Endothelial cell of umbilical vein (primary cell): ENCODE results near the gene CRISP3. TPM values are rescaled to one million over a fixed set of nuclear protein-coding genes. Genes with fewer than 3 reads are reported as not detected.

ENCODE experiments used
- BruUV-seq: library from RNA; stranded (reverse); fragments of 400-500 nt; replicated peaks from 2 replicates; lab custom pipeline; 2021; lab: Mats Ljungman, UMichigan
- CTCF ChIA-PET: fragments of 300-600, 350-600 bp; sonication (Branson Sonifier 250); formaldehyde crosslinking; loops from one replicate; lab custom pipeline; 2021; ENCODE audit warnings: antibody characterized with exemption, inconsistent platforms; lab: Charles Lee
- POLR2A ChIA-PET: fragments of 300-600, 350-600 bp; sonication (Branson Sonifier 250); formaldehyde crosslinking; loops from one replicate; lab custom pipeline; 2021; ENCODE audit warnings: antibody characterized with exemption, inconsistent platforms; lab: Charles Lee
- DNase-seq: peaks from one replicate; pipeline ENCODE4 v3.0.0-alpha.2; 2011; ENCODE audit warnings: low read depth, low spot score
- FAIRE-seq: peaks from 2 replicates; lab custom pipeline; 2011; peaks lifted over from hg19 to GRCh38; lab: Jason Lieb, UNC
- H2AFZ ChIP-seq: 2 replicates; pipeline ENCODE4 v1.6.0; 2012; ENCODE audit warnings: low read depth, low read length, control low read depth, inconsistent platforms
- H3K27ac ChIP-seq: 2 replicates; pipeline ENCODE4 v1.5.1; 2011; ENCODE audit warnings: low read depth, mild to moderate bottlenecking, control low read depth, low read length, moderate library complexity; ENCODE audit not compliant: insufficient read depth
- H3K27me3 ChIP-seq, 2 experiments: 2 replicates each; pipeline versions ENCODE4 v1.6.0 to v1.6.1; 2011; ENCODE audit warnings: low read length in 2 of 2, mixed read lengths in 1 of 2; ENCODE audit not compliant: control insufficient read depth in 2 of 2, insufficient read depth in 2 of 2
- H3K36me3 ChIP-seq, 2 experiments: 2 replicates in 1 of 2; 3 replicates in 1 of 2; pipeline ENCODE4 v1.5.1; 2011; ENCODE audit warnings: low read length in 2 of 2, mild to moderate bottlenecking in 1 of 2, moderate library complexity in 1 of 2; ENCODE audit not compliant: control insufficient read depth in 2 of 2, insufficient read depth in 2 of 2; ENCODE audit errors: extremely low read depth in 1 of 2
- H3K4me1 ChIP-seq: 3 replicates; pipeline ENCODE4 v1.5.1; 2011; ENCODE audit warnings: mild to moderate bottlenecking, low read length; ENCODE audit not compliant: control insufficient read depth, insufficient read depth; ENCODE audit errors: extremely low read depth
- H3K4me2 ChIP-seq: 2 replicates; pipeline ENCODE4 v1.6.1; 2011; ENCODE audit warnings: low read length, control low read depth, mixed read lengths; ENCODE audit not compliant: insufficient read depth
- H3K4me3 ChIP-seq, 3 experiments: fragments of 200-600 bp in 1 of 3; sonication (generic), shearing (Covaris generic) in 1 of 3; replicated peaks in 1 of 3; 2 replicates each; pipeline ENCODE4 v1.5.1; 2011 to 2016; ENCODE audit warnings: control low read depth in 3 of 3, low read length in 3 of 3, mild to moderate bottlenecking in 2 of 3, inconsistent platforms in 1 of 3, low read depth in 1 of 3, moderate library complexity in 1 of 3; ENCODE audit not compliant: insufficient read depth in 1 of 3
- H3K79me2 ChIP-seq: 2 replicates; pipeline ENCODE4 v1.6.0; 2012; ENCODE audit warnings: low read length, inconsistent platforms; ENCODE audit not compliant: control insufficient read depth, insufficient read depth
- H3K9ac ChIP-seq: replicated peaks from 2 replicates; pipeline ENCODE3; 2011; ENCODE audit warnings: low read length, control low read depth; ENCODE audit not compliant: insufficient read depth; ENCODE audit errors: extremely low read depth
- H3K9me1 ChIP-seq: replicated peaks from 3 replicates; pipeline ENCODE4 v1.6.0; 2011; ENCODE audit warnings: mild to moderate bottlenecking, low read length; ENCODE audit not compliant: control insufficient read depth, insufficient read depth; ENCODE audit errors: extremely low read depth
- H3K9me3 ChIP-seq: replicated peaks from 2 replicates; pipeline ENCODE4 v1.5.1; 2012; ENCODE audit warnings: low read length, inconsistent platforms; ENCODE audit not compliant: control insufficient read depth, insufficient read depth
- H4K20me1 ChIP-seq: replicated peaks from 2 replicates; pipeline ENCODE3; 2011; ENCODE audit warnings: mild to moderate bottlenecking, low read length; ENCODE audit not compliant: control insufficient read depth, insufficient read depth; ENCODE audit errors: extremely low read depth
- CTCF ChIP-seq, 2 donors: IDR thresholded peaks; 1 replicate in 1 of 2; 2 replicates in 1 of 2; pipeline ENCODE4 v1.5.1; 2011; ENCODE audit warnings: low read length in 2 of 2, mild to moderate bottlenecking in 2 of 2, moderate library complexity in 2 of 2, control low read depth in 1 of 2, inconsistent platforms in 1 of 2, low read depth in 1 of 2; ENCODE audit not compliant: insufficient read depth in 1 of 2; ENCODE audit errors: extremely low read depth in 1 of 2
- EZH2 ChIP-seq: IDR thresholded peaks from 2 replicates; pipeline ENCODE4 v1.6.1; 2012; ENCODE audit warnings: borderline replicate concordance, low read depth, mild to moderate bottlenecking, moderate library complexity, low read length, inconsistent platforms; ENCODE audit not compliant: severe bottlenecking
- FOS ChIP-seq: IDR thresholded peaks from 2 replicates; pipeline ENCODE4 v1.6.1; 2011; ENCODE audit warnings: mild to moderate bottlenecking, low read length, moderate library complexity, borderline replicate concordance; ENCODE audit not compliant: insufficient read depth
- GATA2 ChIP-seq: IDR thresholded peaks from 2 replicates; pipeline ENCODE4 v1.7.0; 2011; ENCODE audit warnings: low read depth, mild to moderate bottlenecking, moderate library complexity, mixed read lengths, low read length; ENCODE audit not compliant: insufficient read length, insufficient read depth
- JUN ChIP-seq: IDR thresholded peaks from 2 replicates; pipeline ENCODE4 v1.6.1; 2011; ENCODE audit warnings: borderline replicate concordance, low read depth; ENCODE audit not compliant: insufficient read length, insufficient read depth
- MYC ChIP-seq: IDR thresholded peaks from one replicate; pipeline ENCODE4 v1.6.1; 2011; ENCODE audit warnings: mild to moderate bottlenecking, low read depth, low read length
- POLR2A ChIP-seq: IDR thresholded peaks from 2 replicates; pipeline ENCODE4 v1.6.1; 2012; ENCODE audit warnings: low read depth, mild to moderate bottlenecking, control low read depth, low read length
- POLR2AphosphoS5 ChIP-seq: IDR thresholded peaks from 2 replicates; pipeline ENCODE4 v1.6.1; 2012; ENCODE audit warnings: low read depth, mild to moderate bottlenecking, control low read depth, low read length, moderate library complexity; ENCODE audit not compliant: insufficient read depth
- dilution Hi-C: fragments of 300-500 bp; cut with MboI; formaldehyde crosslinking; loops from one replicate; pipeline ENCODE4 v1.15.0; 2019; ENCODE audit warnings: low sequenced_read_pairs; ENCODE audit not compliant: extremely low pct_ligation_motif_present
- intact Hi-C: fragments of 100-400 bp; cut with micrococcal nuclease; formaldehyde crosslinking; loops from one replicate; pipeline ENCODE4 v1.10.0; 2022
- polyA plus RNA-seq, 4 experiments: library from polyadenylated mRNA; depleted of rRNA in 3 of 4; stranded (reverse) in 3 of 4; unstranded in 1 of 4; fragments of >200 nt; gene quantifications; 2 replicates each; pipeline versions ENCODE4 v1.2.1 to v1.2.3, GENCODE V29; 2011 to 2012; ENCODE audit warnings: missing spikeins in 1 of 4
- total RNA-seq: library from RNA; stranded (reverse); gene quantifications from 2 replicates; pipeline ENCODE4 v1.2.3, GENCODE V29; 2021
- TF ChIP-seq, protein P1 (sequence below): IDR thresholded peaks from 2 replicates; pipeline ENCODE4 v1.6.1; 2011; ENCODE audit not compliant: insufficient read depth, insufficient read length

CRISP3 gene
- total and polyA plus RNA-seq, 2 donors (not counting 3 experiments of a cell fraction or from before 2014, with no cell fraction given): not detected

DNA sequence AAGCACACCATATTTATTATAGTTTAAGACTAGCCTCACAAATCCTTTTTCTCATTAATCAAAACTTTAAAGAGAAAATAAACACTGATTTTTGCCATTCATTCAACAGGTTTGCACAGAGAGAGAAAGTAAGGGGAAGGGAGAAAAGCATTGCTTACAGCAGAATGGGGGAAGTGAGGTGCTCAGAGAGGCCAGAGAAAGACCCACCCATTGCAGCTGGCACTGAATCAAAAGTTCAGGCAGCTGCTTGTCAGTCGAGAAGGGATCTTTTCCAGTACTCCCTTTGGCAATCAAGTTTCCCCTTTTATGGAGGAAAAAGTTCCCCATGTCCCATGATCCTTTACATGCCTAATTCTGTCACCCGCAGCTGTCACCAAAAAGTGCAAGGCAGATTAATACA lies 22.9 kb downstream of the CRISP3 start:
- Histone ChIP-seq H4K20me1 (no peaks in the 10 kb centered on the region), H3K4me2 (no peak overlapping the region), H3K9me1 (no peaks in the 10 kb centered on the region), H3K36me3 (no peaks in the 10 kb centered on the region), H3K9ac (no peak overlapping the region), H3K27ac (no peak overlapping the region), H3K27me3 (no peaks in the 10 kb centered on the region), H2AFZ (no peak overlapping the region), H3K4me3 (no peak overlapping the region), H3K79me2 (no peaks in the 10 kb centered on the region), H3K9me3 (no peaks in the 10 kb centered on the region), H3K4me1 (no peaks in the 10 kb centered on the region)
- ChIA-PET CTCF (no interaction called here), POLR2A (no interaction called here)
- intact Hi-C loops (no loop called here), dilution Hi-C loops (no loop called here)
- FAIRE-seq (no peak), DNase-seq (no peak)
- BruUV-seq: no TSS peak
- TF ChIP-seq JUN (no peak), EZH2 (no peak), POLR2AphosphoS5 (no peak), GATA2 (no peak), CTCF (IDR thresholded peaks at IDR 0.05; ENCODE audit: extremely low read depth in 1 of 2, insufficient read depth in 1 of 2, low read depth in 1 of 2, low read length in 2 of 2) (no peak), POLR2A (no peak), MYC (no peak), FOS (no peak)
- TF ChIP-seq, protein P1, sequence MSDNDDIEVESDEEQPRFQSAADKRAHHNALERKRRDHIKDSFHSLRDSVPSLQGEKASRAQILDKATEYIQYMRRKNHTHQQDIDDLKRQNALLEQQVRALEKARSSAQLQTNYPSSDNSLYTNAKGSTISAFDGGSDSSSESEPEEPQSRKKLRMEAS: no peak
